ENCODE data around the gene ANKRD31.

The ANKRD31 gene

GRCh38 chr5:75023368-75024159 lies 213.1 kb downstream of the ANKRD31 start:
- no peak for DNase-seq

- DNase-seq = no peak
Observed at GRCh38 chr5:75021800-75022199, 214.9 kb downstream of the ANKRD31 start.

GRCh38 chr5:75021219-75021618 lies 215.5 kb downstream of the ANKRD31 start:
- no peak for DNase-seq

- no peak for DNase-seq
Observed at GRCh38 chr5:75020016-75020656, 216.5 kb downstream of the ANKRD31 start.

DNA sequence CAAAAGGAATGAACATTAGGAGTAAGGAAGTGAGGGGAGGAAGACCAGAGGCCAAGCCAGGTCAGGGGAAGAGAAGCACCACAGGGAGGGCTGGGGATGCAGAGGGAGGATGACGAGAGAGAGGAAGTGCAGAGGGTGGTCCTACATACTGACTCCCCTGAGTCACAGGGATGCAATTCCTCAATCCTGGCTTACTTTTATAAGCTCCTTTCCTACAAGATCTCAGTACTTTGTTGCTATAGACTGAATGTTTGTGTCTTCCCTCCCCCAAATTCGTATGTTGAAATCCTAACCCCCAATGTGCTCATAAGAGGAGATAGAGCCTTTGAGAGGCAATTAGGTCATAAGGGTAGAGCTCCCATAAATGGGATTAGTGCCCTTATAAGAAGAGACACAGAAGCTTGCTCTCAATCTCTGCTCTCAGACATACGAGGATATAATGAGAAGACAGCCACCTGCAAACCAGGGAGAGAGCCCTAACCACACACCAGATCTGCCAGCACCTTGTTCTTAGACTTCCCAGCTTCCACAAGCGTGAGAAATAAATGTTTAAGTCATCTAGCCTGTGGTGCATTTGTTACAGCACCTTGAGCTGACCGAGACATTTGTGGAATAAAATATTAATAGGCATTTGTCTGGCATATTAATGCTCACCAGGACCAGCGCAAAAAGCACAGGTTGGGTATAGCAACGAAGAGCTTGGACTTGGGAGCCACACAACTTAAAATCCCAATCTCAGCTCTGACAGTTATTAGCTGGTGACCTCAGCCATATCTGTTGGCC lies 217.7 kb downstream of the ANKRD31 start:
- DNase-seq = no peak
